Mucosa of gallbladder (tissue), 1 donor: ENCODE measurements around the gene DYNC1I2. TPM values are rescaled to one million over a fixed set of nuclear protein-coding genes. Genes with fewer than 3 reads are reported as not detected.
"Not testable (repeated sequence)": the region's sequence is repeated elsewhere in the genome, so short reads cannot be mapped to it uniquely, and the experiment has no call there.

ENCODE experiments used
- DNase-seq: peaks from one replicate; pipeline ENCODE4 v3.0.0-alpha.2; 2020; ENCODE audit warnings: low spot score
- total RNA-seq: library from RNA; stranded (reverse); gene quantifications from one replicate; pipeline ENCODE4 v1.2.1, GENCODE V29; 2021
- donor health status: DM: no; HTN: no; CAD: no.

DYNC1I2 gene
- total RNA-seq, 1 donor from 2014 or later: 110 TPM

DNA sequence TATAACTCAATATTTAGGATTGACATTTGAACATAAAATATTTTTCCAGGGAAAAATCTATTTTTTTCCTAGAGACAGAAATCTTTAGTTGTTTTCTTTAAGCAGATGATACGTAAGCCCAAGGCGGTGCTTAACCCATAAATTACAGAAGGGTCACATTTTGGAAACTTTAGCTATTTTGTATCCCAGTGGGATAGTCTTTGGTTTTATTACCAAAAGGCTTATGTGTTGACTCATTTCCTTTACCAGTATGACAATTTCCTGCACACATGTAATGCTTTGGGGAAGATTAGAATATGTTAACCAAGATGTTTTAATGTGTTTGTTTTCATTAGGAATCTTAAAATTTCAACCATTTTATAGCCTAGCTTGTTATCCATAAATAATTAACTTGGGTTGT is 24.8 kb downstream of the DYNC1I2 start:
- no peak for DNase-seq

DNA sequence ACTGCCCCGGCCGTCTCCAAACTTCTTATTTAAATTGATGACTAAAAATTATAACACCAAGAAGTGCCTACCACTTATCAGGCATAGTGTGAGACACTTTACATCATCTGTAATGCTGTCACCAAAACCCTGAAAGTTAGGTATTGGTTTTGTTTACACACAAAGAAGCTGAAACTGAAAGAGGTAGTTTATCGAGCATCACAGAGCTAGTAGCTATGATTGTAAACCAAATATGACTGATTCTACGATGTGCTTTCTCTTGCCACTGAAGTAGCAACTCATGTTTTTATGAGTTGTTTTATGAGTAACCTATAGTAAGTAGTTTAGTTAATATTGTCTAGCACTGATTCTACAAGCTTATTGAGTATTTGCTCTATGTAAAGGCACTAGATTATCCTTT is 31.5 kb downstream of the DYNC1I2 start:
- DNase-seq: no peak

DNA sequence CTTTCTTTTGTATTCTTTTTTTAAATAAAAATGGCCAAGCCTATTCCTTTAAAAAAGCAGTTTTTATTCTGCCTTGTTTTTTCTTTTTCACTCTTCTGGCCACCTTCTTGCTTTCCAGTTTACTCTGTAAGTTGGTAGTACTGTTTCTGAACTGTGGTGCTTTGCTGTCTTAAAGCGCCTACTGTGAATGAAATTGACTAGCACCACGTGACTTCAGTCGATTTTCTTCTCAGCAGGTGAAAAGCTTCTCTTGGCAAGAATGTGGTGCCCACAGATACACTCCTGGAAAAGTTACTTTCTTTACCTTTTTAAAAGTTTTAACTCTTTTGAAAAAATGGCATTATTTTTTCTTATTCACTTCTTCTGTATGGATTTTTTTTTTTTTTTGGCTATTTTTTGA is 32.4 kb downstream of the DYNC1I2 start:
- DNase-seq: no peak

DNA sequence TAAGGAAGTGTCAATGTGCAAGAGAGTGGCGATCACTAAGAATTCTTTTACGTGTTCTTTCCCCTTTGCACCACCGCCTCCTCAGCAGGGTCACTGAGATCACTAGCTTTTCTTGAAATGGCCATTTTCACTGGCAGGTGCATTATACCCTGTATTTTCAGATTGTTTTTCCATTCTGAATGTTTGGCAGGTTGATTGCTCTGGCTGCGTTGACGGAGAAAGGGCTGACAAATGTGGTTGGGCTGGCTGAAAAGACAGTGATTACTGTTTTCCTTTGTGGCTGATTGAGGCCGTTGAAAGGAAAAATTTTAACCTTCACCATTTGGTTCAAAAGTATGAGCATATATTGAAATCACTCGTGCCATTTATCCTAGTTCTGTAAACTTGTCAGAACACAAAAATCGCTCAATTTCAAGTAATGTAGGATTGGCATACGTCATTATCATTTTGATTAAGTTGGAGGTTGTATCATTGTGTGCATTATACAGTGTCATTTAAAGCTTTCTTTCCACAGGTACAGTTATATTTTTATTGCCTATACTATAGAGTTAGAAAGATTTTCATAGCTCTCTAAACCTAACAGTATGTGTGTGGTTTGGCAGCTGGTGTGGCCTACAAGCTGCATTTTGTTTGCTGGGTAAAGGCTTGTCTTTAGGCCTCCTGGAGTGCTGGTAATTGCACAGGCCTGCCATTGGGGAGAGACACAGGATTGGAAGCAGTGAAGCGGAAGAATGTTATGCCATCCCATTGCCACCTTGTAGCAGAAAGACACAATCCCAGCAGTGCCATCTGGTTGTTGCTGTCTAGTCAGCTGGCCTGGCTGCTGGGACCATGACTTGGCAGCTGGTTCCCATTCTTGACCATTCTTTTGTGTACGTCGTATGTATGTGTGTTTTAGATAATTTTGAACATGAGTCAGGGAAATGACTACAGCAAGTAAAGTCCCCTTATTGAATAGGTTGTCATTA is 36.7 kb downstream of the DYNC1I2 start:
- DNase-seq: no peak

DNA sequence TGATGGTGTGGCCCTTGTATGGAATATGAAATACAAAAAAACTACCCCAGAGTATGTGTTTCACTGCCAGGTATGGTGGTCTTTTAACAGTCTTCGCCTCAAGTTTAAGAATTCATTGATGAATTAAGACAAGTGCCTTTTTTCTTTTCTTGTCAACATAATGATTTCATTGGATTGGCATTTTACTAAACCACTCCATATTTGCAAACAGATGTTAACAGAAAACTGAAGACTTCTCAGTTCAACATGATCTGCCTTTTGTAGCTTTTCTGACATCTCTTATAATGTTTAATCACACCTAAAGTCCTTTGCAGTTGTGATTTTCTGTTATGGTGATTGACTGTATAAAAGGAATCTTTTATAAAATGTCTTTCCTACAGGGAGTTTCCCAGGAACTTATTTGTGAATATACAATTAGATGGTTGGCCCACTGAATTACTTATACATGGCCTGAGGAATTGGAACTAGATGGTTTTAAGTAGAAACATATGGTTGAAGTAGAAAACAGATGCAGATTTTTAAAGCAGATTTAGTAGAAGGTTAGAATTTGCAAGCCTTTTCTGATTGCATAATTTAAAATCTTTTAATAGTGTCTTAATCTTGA is 39.7 kb downstream of the DYNC1I2 start:
- no peak for DNase-seq

DNA sequence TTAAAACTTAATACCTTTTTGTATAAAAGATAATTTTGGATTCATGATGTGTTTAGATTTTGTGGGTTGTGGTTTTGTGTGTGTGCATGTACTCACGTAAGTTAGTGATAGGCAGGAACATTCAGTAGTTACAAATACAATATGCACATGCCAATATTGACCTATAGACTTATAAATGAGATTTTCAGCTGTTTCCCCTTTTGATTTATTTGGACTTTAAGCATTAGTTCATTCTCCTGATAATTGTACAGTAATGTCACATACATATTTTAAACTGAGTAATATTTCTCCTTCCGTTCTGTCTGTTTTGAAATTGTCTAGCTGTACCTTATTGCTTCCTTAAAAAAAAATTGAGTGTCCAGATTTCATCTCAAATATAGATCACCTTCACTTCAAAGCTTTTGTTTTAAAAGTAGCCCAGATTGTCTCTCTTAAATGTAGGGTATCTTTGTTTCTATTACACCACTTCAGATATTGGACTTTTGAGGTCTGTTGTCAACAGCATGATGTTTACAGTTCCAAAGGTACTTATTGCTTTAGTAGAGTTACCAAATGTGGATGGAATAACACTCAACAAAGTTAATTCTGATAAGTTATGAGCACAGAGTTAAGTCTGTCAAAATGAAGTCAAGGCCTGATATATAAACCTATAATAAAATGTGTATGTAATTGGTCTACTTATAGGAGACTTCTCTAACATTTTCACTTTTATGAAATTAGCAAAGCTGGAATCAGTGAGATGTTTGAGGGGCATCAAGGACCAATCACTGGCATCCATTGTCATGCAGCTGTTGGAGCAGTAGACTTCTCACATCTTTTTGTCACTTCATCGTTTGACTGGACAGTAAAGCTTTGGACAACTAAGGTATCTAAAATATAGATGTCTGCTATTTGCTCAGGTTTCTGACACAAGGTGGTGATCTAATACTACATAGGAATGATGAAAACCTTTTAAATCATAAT is 42.0 kb downstream of the DYNC1I2 start:
- DNase-seq: no peak

DNA sequence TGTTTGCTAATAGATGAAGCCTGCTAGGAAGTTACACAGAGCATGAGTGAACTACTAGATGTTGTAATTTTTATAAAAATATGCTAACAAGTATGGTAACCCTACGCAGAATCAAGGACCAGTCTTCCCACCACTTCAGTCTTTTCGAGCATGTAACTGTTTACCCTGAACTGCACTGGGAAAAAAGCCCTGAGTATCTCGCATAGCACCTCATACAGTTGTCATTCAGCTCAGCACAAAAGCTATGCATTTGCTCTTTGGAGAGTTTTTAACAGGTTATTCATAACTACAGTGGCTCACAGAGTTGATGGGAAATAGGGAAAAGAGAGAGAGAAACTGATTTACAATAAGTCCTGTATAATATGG is 42.7 kb downstream of the DYNC1I2 start:
- no peak for DNase-seq

DNA sequence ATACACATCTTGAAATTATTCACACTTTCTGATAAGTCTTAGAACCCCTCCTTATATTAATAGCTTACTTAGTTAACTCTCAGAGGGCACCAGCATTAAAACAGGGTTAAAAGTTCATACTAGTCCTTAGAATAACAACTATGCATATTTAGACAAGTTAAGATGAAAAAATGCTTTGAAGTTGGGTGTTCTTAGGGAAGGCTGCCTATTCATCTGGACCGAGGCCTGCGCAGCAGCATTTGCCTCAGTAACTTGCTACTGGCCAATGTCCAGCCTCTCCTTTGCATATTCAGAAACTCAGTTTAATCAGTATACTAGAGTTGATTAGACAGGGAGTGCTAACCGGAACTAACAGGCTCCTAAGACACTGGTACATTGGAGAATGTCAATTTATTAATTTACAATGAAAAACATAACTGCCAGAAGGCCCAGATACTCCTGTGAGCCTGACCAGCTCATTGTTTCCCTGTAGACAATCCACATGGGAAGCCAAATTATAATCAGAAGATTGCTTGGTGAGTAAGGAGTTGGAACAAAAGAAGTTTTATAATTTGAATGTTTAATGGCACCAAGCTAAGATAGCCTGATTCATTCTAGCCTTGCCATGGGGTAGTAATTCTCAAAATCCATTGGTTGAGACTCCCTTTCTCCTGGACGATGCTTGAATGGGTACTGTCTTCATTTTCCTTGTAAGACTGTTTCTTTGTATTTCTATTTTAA is 48.9 kb downstream of the DYNC1I2 start:
- no peak for DNase-seq

DNA sequence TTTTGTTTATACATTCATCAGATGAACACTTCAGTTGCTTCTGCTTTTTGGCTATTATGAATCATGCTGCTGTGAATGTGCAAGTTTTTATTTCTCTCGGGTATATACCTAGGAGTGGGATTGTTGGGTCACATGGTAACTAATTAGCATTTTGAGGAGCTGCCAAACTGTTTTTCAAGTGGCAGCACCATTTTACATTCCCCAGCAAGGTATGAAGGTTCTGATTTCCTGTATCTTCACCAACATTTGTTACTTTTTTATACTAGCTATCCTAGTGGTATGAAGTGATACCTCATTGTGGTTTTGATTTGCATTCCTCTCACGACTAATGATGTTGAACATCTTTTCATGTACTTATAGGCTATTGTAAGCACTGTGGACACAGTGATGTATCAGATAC is 53.9 kb downstream of the DYNC1I2 start:
- DNase-seq: no peak

DNA sequence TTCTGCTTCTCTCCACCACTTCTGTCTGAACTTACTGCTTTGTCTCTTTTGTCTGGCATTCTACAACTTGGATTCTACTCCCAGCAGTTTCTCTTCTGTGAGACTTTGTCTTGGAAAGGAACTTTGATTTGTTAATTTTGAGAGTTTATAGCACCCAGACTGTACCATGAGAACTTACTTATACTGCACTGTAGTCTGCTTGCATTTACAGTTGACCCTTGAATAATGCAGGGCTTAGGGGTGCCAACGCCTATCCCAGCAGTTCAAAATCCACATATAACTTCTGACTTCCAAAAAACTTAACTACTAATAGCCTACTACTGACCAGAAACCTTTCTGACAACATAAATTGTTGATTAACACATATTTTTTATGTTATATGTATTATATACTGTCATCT is 55.5 kb downstream of the DYNC1I2 start:
- DNase-seq: no peak

DNA sequence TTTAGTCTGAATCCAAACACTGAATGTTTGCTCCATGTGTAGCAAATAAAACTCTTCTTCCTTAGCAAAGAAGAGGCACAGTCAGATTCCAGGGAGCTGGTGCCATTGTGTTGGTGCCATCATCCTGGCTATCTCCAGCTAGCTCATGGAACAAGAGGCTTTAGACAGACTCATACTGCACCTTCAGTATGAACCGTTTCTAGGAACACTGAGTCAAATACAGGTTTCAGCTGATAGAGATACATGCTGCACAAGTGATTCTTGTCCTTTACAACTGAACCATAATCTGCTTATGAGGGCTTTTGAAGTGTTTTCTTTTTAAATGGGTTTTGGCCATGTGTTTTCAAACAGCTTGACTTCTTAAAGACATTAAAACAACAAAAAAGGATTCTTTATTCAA is 57.9 kb downstream of the DYNC1I2 start:
- DNase-seq: no peak

DNA sequence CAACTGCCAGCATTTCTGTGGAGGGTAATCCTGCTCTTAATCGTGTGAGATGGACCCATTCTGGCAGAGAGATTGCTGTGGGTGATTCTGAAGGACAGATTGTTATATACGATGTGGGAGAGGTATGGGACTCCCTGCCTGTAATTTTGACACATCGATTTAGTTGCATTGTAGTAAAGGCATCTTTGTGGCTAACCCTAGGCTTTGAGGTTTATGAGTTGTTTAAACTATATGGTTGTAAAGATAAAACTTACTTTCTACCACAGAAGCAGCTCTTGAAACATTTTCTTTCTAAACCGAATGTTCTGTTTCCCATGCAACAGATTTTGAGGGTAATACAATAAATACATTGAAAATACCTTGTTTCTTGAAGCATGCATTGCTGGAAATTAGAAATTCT is 58.5 kb downstream of the DYNC1I2 start:
- no peak for DNase-seq

DNA sequence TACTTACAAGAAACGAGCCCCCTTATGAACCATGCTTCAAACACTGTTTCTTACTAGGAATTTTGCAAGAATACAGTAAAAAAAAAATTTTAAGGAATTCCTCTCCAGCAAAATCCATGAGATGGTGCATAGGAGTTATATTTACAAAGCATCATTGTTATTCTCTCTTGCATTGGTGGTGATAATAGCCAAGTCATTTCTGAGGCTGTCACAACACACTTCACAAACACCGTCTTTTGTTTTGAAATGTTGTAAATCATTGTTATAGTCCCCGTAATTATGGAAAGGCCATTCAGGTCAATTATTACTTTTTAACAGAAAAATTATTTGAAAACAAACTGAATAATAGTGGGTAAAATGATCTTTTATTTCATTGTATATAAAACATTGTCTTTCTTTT is 60.1 kb downstream of the DYNC1I2 start:
- no peak for DNase-seq

DNA sequence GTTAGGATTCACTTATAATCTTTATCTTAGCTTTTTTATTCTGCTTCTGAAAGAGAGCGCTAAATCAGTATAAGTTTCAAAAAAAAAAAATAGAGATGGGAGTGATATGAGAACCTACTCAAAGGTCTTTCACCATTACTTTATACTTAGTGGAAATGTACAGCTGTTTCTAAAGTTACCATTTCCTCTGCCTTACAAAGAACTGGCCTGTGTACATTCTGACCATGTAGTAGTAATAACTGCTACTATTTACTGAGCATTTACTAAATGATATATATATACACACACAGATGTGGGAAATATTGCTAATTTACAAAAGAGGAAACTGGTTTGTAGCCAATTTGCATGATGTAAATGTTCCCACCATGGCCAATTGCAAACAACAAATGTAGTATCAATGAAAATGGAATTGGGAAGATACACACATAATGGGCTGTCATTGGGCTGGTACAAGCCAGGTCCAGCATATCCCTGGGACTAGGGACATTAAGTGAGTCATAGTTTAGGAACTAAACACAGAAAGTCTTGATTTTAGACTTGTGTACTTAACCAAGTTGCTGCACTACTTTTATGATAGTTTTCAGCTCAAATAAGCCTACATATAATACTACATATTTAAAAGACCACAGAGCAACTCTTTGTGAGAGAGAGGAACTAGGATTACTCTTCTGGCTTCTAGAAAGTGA is 67.1 kb downstream of the DYNC1I2 start:
- no peak for DNase-seq

DNA sequence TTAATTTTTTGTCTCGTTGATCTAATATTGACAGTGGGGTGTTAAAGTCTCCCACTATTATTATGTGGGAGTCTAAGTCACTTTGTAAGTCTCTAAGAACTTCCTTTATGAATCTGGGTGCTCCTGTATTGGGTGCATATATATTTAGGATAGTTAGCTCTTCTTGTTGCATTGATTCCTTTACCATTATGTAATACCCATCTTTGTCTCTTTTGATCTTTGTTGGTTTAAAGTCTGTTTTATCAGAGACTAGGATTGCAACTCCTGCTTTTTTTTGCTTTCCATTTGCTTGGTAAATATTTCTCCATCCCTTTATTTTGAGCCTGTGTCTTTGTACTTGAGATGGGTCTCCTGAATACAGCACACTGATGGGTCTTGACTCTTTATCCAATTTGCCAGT is 71.5 kb downstream of the DYNC1I2 start:
- DNase-seq: not testable (repeated sequence)

DNA sequence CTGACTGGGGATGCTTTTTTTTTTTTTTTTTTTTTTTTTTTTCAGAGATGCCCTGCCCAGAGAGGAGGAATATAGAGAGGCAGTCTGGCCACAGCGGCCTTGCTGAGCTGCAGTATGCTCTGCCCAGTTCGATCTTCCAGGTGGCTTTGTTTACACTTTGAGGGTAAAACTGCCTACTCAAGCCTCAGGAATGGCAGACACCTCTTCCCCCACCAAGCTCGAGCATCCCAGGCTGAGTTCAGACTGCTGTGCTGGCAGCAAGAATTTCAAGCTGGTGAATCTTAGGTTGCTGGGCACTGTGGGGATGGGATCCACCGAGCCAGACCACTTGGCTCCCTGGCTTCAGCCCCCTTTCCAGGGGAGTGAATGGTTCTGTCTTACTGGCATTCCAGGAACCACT is 73.9 kb downstream of the DYNC1I2 start:
- not testable (repeated sequence) for DNase-seq

DNA sequence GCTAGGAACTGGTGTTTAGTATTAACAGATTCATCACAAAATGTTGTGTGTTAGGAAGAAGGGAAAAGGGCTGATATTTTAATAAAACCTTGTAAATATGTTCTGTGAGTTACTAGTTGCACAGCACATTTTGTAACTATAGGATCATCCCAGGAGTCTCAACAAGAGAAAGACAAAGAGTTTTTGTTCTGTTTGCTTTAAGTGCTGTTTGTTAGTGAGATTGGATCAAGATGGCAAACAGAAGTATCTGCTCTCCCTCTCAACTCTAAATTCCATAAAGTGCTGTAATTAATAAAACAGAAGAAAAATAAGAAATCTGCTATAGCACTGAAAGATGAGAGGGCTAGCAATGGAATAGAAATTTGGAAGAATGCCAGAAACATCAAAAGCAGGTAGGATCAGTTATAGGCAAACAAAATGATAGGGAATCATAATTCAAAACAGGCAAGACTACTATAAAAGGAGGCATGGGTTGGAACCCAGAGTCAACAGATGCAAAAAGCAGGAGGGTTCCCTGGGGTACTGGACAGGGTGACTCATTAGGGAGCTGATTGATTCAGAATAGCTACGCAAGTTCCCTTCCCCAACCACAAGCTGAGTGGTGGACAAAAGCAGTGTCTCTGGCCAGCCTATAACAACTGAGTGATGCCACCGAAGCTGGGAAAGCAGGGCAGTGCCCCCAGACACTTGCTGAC is 75.8 kb downstream of the DYNC1I2 start:
- no peak for DNase-seq

DNA sequence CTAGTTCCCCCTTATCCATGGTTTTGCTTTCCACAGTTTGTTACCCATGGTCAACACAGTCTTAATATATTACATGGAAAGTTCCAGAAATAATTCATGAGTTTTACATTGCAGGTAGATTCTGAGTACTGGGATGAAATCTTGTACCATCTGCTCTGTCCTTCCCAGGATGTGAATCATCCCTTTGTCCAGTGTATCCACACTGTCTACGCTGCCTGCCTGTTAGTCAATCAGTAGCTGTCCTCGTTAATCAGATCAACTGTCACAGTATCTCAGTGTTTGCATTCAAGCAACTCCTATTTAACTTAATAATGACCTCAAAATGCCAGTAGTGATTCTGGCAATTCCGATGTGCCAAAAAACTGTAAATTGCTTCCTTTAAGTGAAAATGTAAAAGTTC is 76.3 kb downstream of the DYNC1I2 start:
- no peak for DNase-seq

DNA sequence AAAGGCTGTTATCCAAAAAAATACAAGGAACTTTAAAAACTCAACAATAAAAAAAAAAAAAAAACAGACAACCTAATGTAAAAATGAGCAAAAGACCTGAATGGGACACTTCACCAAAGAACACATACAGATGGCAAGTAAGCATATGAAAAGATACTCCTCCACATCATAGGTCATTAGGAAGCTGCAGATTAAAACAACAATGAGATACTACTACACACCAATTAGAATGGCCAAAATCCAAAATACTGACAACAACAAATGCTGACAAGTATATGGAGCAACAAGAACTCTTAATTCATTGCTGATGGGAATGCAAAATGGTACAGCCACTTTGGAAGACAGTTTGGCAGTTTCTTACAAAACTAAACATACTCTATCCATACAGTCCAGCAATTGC is 84.2 kb downstream of the DYNC1I2 start:
- DNase-seq: no peak

DNA sequence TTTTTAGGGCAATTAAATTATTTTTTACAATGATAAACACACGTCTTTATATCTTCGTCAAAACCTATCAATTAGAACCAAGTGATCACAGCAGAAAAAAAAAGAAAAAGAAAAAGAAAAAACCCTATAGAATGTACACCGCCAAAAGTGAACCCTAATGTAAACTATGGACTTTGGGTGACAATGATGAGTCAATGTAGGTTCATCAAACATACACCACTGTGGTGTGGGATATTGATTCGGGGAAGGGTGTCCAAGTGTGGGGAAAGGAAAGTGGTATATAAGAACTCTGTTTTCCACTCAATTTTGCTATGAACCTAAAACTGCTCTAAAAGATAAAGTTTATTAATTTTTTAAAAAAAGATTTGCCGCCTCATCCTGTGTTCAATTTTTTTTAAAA is 85.1 kb downstream of the DYNC1I2 start:
- no peak for DNase-seq
